ENCODE measurements around the gene HFE. TPM values are rescaled to one million over a fixed set of nuclear protein-coding genes. Genes with fewer than 3 reads are reported as not detected.

HFE gene
- total and polyA plus RNA-seq, 2 of the 13 experiments (the other 11 are each of a cell fraction or from before 2014, with no cell fraction given) = 3.7 to 6.3 TPM

- TF ChIP-seq ZNF276 (CRISPR knock-in tag; IDR thresholded peaks at IDR 0.05; ENCODE audit: low read depth) = 0 out of 2 replicates have a peak, but pooled peaks have one; percentile 55
- TF ChIP-seq ZNF792 (CRISPR knock-in tag; IDR thresholded peaks at IDR 0.05) = 0 out of 2 replicates have a peak, but pooled peaks have one; percentile 13
- peak; percentile 48 for TF ChIP-seq YEATS4 (CRISPR knock-in tag; IDR thresholded peaks at IDR 0.05; ENCODE audit: borderline replicate concordance)
- TF ChIP-seq RFX1 (IDR thresholded peaks at IDR 0.05) = no peak
- no peak; the same call in 1 of the 2 replicates for TF ChIP-seq KDM4B (CRISPR knock-in tag; IDR thresholded peaks at IDR 0.05)
- TF ChIP-seq MEIS2 (CRISPR knock-in tag; IDR thresholded peaks at IDR 0.05) = no peak
- TF ChIP-seq SP4 (CRISPR knock-in tag; IDR thresholded peaks at IDR 0.05) = no peak
- TF ChIP-seq ZNF431 (CRISPR knock-in tag; IDR thresholded peaks at IDR 0.05; ENCODE audit: borderline replicate concordance, low read depth) = no peak
- peak; percentile 42; the same call in 1 of the 2 replicates for TF ChIP-seq ZNF776 (CRISPR knock-in tag; IDR thresholded peaks at IDR 0.05)
- no peak; the same call in 1 of the 2 replicates for TF ChIP-seq TMF1 (CRISPR knock-in tag; IDR thresholded peaks at IDR 0.05; ENCODE audit: low read depth)
- TF ChIP-seq NR1H2 (CRISPR knock-in tag; IDR thresholded peaks at IDR 0.05; ENCODE audit: borderline replicate concordance, low read depth) = no peak
- no peak for TF ChIP-seq HES4 (CRISPR knock-in tag; IDR thresholded peaks at IDR 0.05; ENCODE audit: borderline replicate concordance)
- no peak for TF ChIP-seq ZNF432 (CRISPR knock-in tag; IDR thresholded peaks at IDR 0.05; ENCODE audit: borderline replicate concordance)
- peak; percentile 56; the same call in 1 of the 2 replicates for TF ChIP-seq ZNF510 (CRISPR knock-in tag; IDR thresholded peaks at IDR 0.05; ENCODE audit: low read depth)
- TF ChIP-seq THAP7 (CRISPR knock-in tag; IDR thresholded peaks at IDR 0.05) = no peak
- no peak for TF ChIP-seq BCL3 (CRISPR knock-in tag; IDR thresholded peaks at IDR 0.05)
- TF ChIP-seq FOXO1 (CRISPR knock-in tag; IDR thresholded peaks at IDR 0.05) = no peak; the same call in none of the 2 replicates
- TF ChIP-seq FOSL2 (CRISPR knock-in tag; IDR thresholded peaks at IDR 0.05) = no peak
- no peak for TF ChIP-seq ZNF558 (CRISPR knock-in tag; IDR thresholded peaks at IDR 0.05; ENCODE audit: borderline replicate concordance)
- no peak for TF ChIP-seq ZNF782 (CRISPR knock-in tag; IDR thresholded peaks at IDR 0.05; ENCODE audit: borderline replicate concordance)
- peak; percentile 7; the same call in 1 of the 2 replicates for TF ChIP-seq HNF4A (CRISPR knock-in tag; IDR thresholded peaks at IDR 0.05)
- peak; percentile 35; the same call in 1 of the 2 replicates for TF ChIP-seq NRL (CRISPR knock-in tag; IDR thresholded peaks at IDR 0.05; ENCODE audit: borderline replicate concordance)
- TF ChIP-seq ZNF121 (CRISPR knock-in tag; IDR thresholded peaks at IDR 0.05) = no peak
- no peak for TF ChIP-seq FIP1L1 (IDR thresholded peaks at IDR 0.05; ENCODE audit: borderline replicate concordance, insufficient read depth, low read depth, low read length)
- no peak for TF ChIP-seq ZBTB39 (CRISPR knock-in tag; IDR thresholded peaks at IDR 0.05)
These were observed at the start of gene HFE (continued) for GRCh38 chr6:26087284-26088115.
